Measurements from ENCODE around the gene DNAI4.
"Not testable (repeated sequence)": the region's sequence is repeated elsewhere in the genome, so short reads cannot be mapped to it uniquely, and the experiment has no call there.

- TF ChIP-seq EZH2 (IDR thresholded peaks at IDR 0.05; ENCODE audit: insufficient read depth, poor library complexity, severe bottlenecking); EZH2phosphoT487 (IDR thresholded peaks at IDR 0.05; ENCODE audit: insufficient read depth, low read depth): not testable (repeated sequence)
Measured at GRCh38 chr1:66785800-66786199, 138.9 kb downstream of the DNAI4 start.
